ENCODE data around the gene ITGA3. TPM values are rescaled to one million over a fixed set of nuclear protein-coding genes. Genes with fewer than 3 reads are reported as not detected.

The ITGA3 gene
- total and polyA plus RNA-seq, 4 donors: 0.79 to 4.4 (median 1.4) TPM

DNA sequence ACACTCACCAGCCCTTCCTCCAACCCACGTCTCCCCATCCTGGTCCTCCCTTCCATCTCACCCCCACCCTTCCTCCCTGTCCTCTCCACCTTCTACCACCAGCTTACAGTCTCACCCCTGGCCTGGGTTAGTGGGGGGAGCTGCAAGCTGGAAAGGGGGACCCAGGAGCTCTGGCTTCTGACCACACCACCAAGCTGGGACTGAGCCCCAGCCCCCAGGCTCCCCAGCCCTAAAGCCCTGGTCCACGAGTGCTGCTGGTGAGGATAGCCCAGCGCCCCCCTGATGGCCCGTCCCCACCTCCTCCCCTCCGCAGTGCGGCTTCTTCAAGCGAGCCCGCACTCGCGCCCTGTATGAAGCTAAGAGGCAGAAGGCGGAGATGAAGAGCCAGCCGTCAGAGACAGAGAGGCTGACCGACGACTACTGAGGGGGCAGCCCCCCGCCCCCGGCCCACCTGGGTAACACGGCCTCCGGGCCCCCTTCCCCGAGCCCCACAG is 32.0 kb downstream of the ITGA3 start (continued):
- TF ChIP-seq, protein P1, sequence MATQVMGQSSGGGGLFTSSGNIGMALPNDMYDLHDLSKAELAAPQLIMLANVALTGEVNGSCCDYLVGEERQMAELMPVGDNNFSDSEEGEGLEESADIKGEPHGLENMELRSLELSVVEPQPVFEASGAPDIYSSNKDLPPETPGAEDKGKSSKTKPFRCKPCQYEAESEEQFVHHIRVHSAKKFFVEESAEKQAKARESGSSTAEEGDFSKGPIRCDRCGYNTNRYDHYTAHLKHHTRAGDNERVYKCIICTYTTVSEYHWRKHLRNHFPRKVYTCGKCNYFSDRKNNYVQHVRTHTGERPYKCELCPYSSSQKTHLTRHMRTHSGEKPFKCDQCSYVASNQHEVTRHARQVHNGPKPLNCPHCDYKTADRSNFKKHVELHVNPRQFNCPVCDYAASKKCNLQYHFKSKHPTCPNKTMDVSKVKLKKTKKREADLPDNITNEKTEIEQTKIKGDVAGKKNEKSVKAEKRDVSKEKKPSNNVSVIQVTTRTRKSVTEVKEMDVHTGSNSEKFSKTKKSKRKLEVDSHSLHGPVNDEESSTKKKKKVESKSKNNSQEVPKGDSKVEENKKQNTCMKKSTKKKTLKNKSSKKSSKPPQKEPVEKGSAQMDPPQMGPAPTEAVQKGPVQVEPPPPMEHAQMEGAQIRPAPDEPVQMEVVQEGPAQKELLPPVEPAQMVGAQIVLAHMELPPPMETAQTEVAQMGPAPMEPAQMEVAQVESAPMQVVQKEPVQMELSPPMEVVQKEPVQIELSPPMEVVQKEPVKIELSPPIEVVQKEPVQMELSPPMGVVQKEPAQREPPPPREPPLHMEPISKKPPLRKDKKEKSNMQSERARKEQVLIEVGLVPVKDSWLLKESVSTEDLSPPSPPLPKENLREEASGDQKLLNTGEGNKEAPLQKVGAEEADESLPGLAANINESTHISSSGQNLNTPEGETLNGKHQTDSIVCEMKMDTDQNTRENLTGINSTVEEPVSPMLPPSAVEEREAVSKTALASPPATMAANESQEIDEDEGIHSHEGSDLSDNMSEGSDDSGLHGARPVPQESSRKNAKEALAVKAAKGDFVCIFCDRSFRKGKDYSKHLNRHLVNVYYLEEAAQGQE (IDR thresholded peaks at IDR 0.05): no peak
- TF ChIP-seq HNF4G (IDR thresholded peaks at IDR 0.05): no peak
- TF ChIP-seq, protein P2, sequence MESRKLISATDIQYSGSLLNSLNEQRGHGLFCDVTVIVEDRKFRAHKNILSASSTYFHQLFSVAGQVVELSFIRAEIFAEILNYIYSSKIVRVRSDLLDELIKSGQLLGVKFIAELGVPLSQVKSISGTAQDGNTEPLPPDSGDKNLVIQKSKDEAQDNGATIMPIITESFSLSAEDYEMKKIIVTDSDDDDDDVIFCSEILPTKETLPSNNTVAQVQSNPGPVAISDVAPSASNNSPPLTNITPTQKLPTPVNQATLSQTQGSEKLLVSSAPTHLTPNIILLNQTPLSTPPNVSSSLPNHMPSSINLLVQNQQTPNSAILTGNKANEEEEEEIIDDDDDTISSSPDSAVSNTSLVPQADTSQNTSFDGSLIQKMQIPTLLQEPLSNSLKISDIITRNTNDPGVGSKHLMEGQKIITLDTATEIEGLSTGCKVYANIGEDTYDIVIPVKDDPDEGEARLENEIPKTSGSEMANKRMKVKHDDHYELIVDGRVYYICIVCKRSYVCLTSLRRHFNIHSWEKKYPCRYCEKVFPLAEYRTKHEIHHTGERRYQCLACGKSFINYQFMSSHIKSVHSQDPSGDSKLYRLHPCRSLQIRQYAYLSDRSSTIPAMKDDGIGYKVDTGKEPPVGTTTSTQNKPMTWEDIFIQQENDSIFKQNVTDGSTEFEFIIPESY (IDR thresholded peaks at IDR 0.05): no peak
- TF ChIP-seq TAF1 (conservative IDR thresholded peaks at IDR 0.05): no peak
- TF ChIP-seq SP1 (IDR thresholded peaks at IDR 0.05): no peak
- TF ChIP-seq GABPA (IDR thresholded peaks at IDR 0.05 in 1 of 2, conservative IDR thresholded peaks at IDR 0.05 in 1 of 2): no peak
- TF ChIP-seq EGR1 (IDR thresholded peaks at IDR 0.05; ENCODE audit: low read depth in 2 of 2): no peak

DNA sequence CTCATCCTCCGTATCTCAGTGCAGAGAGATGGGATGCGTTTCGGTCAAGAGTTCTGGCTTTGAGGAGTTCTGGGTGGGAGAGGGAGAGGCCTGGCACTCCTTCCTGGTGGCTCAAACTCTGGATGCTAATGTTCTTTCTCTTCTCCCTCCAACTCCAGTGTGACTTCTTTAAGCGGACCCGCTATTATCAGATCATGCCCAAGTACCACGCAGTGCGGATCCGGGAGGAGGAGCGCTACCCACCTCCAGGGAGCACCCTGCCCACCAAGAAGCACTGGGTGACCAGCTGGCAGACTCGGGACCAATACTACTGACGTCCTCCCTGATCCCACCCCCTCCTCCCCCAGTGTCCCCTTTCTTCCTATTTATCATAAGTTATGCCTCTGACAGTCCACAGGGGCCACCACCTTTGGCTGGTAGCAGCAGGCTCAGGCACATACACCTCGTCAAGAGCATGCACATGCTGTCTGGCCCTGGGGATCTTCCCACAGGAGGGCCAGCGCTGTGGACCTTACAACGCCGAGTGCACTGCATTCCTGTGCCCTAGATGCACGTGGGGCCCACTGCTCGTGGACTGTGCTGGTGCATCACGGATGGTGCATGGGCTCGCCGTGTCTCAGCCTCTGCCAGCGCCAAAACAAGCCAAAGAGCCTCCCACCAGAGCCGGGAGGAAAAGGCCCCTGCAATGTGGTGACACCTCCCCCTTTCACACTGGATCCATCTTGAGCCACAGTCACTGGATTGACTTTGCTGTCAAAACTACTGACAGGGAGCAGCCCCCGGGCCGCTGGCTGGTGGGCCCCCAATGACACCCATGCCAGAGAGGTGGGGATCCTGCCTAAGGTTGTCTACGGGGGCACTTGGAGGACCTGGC is 33.3 kb downstream of the ITGA3 start:
- Histone ChIP-seq H3K4me1 (ENCODE audit: control insufficient read depth in 4 of 4, insufficient read depth in 4 of 4, low read length in 3 of 4) (no peaks in the 10 kb centered on the region), H3K4me3 (ENCODE audit: low read depth in 1 of 3, low read length in 3 of 3) (no peak overlapping the region), H3K27ac (ENCODE audit: low read depth in 1 of 2, low read length in 2 of 2) (no peak overlapping the region), H3K36me3 (ENCODE audit: control insufficient read depth in 4 of 4, insufficient read depth in 3 of 4, low read depth in 1 of 4, low read length in 3 of 4) (no peaks in the 10 kb centered on the region), H3K9me3 (ENCODE audit: control insufficient read depth in 4 of 4, low read length in 3 of 4) (no peaks in the 10 kb centered on the region), H3K9ac (ENCODE audit: low read depth in 1 of 2, low read length in 2 of 2) (no peak overlapping the region), H3K27me3 (ENCODE audit: control insufficient read depth in 4 of 4, insufficient read depth in 4 of 4, low read length in 3 of 4) (no peaks in the 10 kb centered on the region)
- no peak for DNase-seq (ENCODE audit: low spot score)
- TF ChIP-seq NR2F2 (IDR thresholded peaks at IDR 0.05): no peak
- TF ChIP-seq, protein P2 (IDR thresholded peaks at IDR 0.05): no peak
- TF ChIP-seq RAD21 (IDR thresholded peaks at IDR 0.05): no peak
- no peak for TF ChIP-seq JUND (IDR thresholded peaks at IDR 0.05)
- TF ChIP-seq YY1 (IDR thresholded peaks at IDR 0.05): no peak
- TF ChIP-seq TAF1 (conservative IDR thresholded peaks at IDR 0.05): no peak
- no peak for TF ChIP-seq GABPA (IDR thresholded peaks at IDR 0.05 in 1 of 2, conservative IDR thresholded peaks at IDR 0.05 in 1 of 2)
- no peak for TF ChIP-seq HNF4A (conservative IDR thresholded peaks at IDR 0.05)
- no peak for TF ChIP-seq RXRA (IDR thresholded peaks at IDR 0.05)
- TF ChIP-seq, protein P3, sequence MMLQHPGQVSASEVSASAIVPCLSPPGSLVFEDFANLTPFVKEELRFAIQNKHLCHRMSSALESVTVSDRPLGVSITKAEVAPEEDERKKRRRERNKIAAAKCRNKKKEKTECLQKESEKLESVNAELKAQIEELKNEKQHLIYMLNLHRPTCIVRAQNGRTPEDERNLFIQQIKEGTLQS (IDR thresholded peaks at IDR 0.05): no peak
- TF ChIP-seq, protein P4, sequence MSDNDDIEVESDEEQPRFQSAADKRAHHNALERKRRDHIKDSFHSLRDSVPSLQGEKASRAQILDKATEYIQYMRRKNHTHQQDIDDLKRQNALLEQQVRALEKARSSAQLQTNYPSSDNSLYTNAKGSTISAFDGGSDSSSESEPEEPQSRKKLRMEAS (IDR thresholded peaks at IDR 0.05): no peak
- no peak for TF ChIP-seq FOXA2 (IDR thresholded peaks at IDR 0.05)
- TF ChIP-seq, protein P5, sequence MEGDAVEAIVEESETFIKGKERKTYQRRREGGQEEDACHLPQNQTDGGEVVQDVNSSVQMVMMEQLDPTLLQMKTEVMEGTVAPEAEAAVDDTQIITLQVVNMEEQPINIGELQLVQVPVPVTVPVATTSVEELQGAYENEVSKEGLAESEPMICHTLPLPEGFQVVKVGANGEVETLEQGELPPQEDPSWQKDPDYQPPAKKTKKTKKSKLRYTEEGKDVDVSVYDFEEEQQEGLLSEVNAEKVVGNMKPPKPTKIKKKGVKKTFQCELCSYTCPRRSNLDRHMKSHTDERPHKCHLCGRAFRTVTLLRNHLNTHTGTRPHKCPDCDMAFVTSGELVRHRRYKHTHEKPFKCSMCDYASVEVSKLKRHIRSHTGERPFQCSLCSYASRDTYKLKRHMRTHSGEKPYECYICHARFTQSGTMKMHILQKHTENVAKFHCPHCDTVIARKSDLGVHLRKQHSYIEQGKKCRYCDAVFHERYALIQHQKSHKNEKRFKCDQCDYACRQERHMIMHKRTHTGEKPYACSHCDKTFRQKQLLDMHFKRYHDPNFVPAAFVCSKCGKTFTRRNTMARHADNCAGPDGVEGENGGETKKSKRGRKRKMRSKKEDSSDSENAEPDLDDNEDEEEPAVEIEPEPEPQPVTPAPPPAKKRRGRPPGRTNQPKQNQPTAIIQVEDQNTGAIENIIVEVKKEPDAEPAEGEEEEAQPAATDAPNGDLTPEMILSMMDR (IDR thresholded peaks at IDR 0.05; ENCODE audit: low read depth, low read length, missing input control): no peak
- TF ChIP-seq SP1 (IDR thresholded peaks at IDR 0.05): no peak
- TF ChIP-seq, protein P1 (IDR thresholded peaks at IDR 0.05): no peak
- WGBS: 84% methylated on average over 25 of the region's 25 CpGs
